Measurements from ENCODE around the gene RD3L.
"Not testable (repeated sequence)": the region's sequence is repeated elsewhere in the genome, so short reads cannot be mapped to it uniquely, and the experiment has no call there.

Gene RD3L

GRCh38 chr14:103927566-103927965 is 14.8 kb downstream of the RD3L start:
- Histone ChIP-seq H3K4me1 (ENCODE audit: control insufficient read depth, insufficient read depth, low read length) (no peaks in the 10 kb centered on the region), H3K9me3 (ENCODE audit: control insufficient read depth, insufficient read depth, low read depth, low read length) (no peaks in the 10 kb centered on the region), H3K4me3 (ENCODE audit: low read depth, low read length) (no peak overlapping the region), H3K27ac (ENCODE audit: low read depth, low read length) (no peak overlapping the region), H3K9ac (ENCODE audit: low read length) (no peak overlapping the region), H3K36me3 (ENCODE audit: control insufficient read depth, insufficient read depth, low read length) (no peaks in the 10 kb centered on the region), H3K27me3 (ENCODE audit: control insufficient read depth, insufficient read depth, low read length) (no peaks in the 10 kb centered on the region)

- Histone ChIP-seq H3K9me3 (ENCODE audit: control insufficient read depth, insufficient read depth, low read depth, low read length) (no peaks in the 10 kb centered on the region), H3K9ac (ENCODE audit: low read length) (no peak overlapping the region), H3K4me1 (ENCODE audit: control insufficient read depth, insufficient read depth, low read length) (no peaks in the 10 kb centered on the region), H3K27me3 (ENCODE audit: control insufficient read depth, insufficient read depth, low read length) (no peaks in the 10 kb centered on the region), H3K4me3 (ENCODE audit: low read depth, low read length) (no peak overlapping the region), H3K27ac (ENCODE audit: low read depth, low read length) (no peak overlapping the region), H3K36me3 (ENCODE audit: control insufficient read depth, insufficient read depth, low read length) (no peaks in the 10 kb centered on the region)
Observed at GRCh38 chr14:103925316-103925715, 17.0 kb downstream of the RD3L start.

- Histone ChIP-seq H3K4me1 (ENCODE audit: control insufficient read depth, insufficient read depth, low read length) (no peaks in the 10 kb centered on the region), H3K4me3 (ENCODE audit: low read depth, low read length) (no peak overlapping the region), H3K27ac (ENCODE audit: low read depth, low read length) (no peak overlapping the region)
Observed at GRCh38 chr14:103923863-103924262, 18.5 kb downstream of the RD3L start.

GRCh38 chr14:103921855-103922200 is 20.5 kb downstream of the RD3L start:
- not testable (repeated sequence) for H3K27ac ChIP-seq (ENCODE audit: low read depth, low read length); H3K9ac ChIP-seq (ENCODE audit: low read length); H3K27me3 ChIP-seq (ENCODE audit: control insufficient read depth, insufficient read depth, low read length); H3K9me3 ChIP-seq (ENCODE audit: control insufficient read depth, insufficient read depth, low read depth, low read length); H3K4me1 ChIP-seq (ENCODE audit: control insufficient read depth, insufficient read depth, low read length)
- Histone ChIP-seq H3K4me3 (ENCODE audit: low read depth, low read length) (peak overlapping the region; percentile 79), H3K36me3 (ENCODE audit: control insufficient read depth, insufficient read depth, low read length) (peaks cover 12% of the 10 kb centered on the region)

More at GRCh38 chr14:103923863-103924262, 18.5 kb downstream of the RD3L start:
- Histone ChIP-seq H3K9me3 (ENCODE audit: control insufficient read depth, insufficient read depth, low read depth, low read length) (no peaks in the 10 kb centered on the region), H3K27me3 (ENCODE audit: control insufficient read depth, insufficient read depth, low read length) (no peaks in the 10 kb centered on the region), H3K9ac (ENCODE audit: low read length) (no peak overlapping the region), H3K36me3 (ENCODE audit: control insufficient read depth, insufficient read depth, low read length) (no peaks in the 10 kb centered on the region)

- Histone ChIP-seq H3K27me3 (ENCODE audit: control insufficient read depth, insufficient read depth, low read length) (no peaks in the 10 kb centered on the region), H3K9ac (ENCODE audit: low read length) (peak overlapping the region; percentile 89), H3K36me3 (ENCODE audit: control insufficient read depth, insufficient read depth, low read length) (peaks cover 15% of the 10 kb centered on the region), H3K4me3 (ENCODE audit: low read depth, low read length) (peak overlapping the region; percentile 79), H3K27ac (ENCODE audit: low read depth, low read length) (peak overlapping the region; percentile 53; the same call in 1 of the 2 replicates), H3K4me1 (ENCODE audit: control insufficient read depth, insufficient read depth, low read length) (no peaks in the 10 kb centered on the region), H3K9me3 (ENCODE audit: control insufficient read depth, insufficient read depth, low read depth, low read length) (no peaks in the 10 kb centered on the region)
Observed at GRCh38 chr14:103920981-103921854, 21.1 kb downstream of the RD3L start.

GRCh38 chr14:103916636-103917262 is 25.6 kb downstream of the RD3L start:
- Histone ChIP-seq H3K4me3 (ENCODE audit: low read depth, low read length) (no peak overlapping the region), H3K4me1 (ENCODE audit: control insufficient read depth, insufficient read depth, low read length) (no peaks in the 10 kb centered on the region), H3K9me3 (ENCODE audit: control insufficient read depth, insufficient read depth, low read depth, low read length) (no peaks in the 10 kb centered on the region), H3K27me3 (ENCODE audit: control insufficient read depth, insufficient read depth, low read length) (no peaks in the 10 kb centered on the region), H3K9ac (ENCODE audit: low read length) (no peak overlapping the region), H3K27ac (ENCODE audit: low read depth, low read length) (no peak overlapping the region), H3K36me3 (ENCODE audit: control insufficient read depth, insufficient read depth, low read length) (peaks cover 50% of the 10 kb centered on the region)

GRCh38 chr14:103915616-103916015 is 26.7 kb downstream of the RD3L start:
- H3K9me3 ChIP-seq (ENCODE audit: control insufficient read depth, insufficient read depth, low read depth, low read length), result no peaks in the 10 kb centered on the region
- no peak overlapping the region for H3K27ac ChIP-seq (ENCODE audit: low read depth, low read length)
- peaks cover 1% of the 10 kb centered on the region; the same call in 1 of the 2 replicates for H3K4me1 ChIP-seq (ENCODE audit: control insufficient read depth, insufficient read depth, low read length)
- peaks cover 55% of the 10 kb centered on the region for H3K36me3 ChIP-seq (ENCODE audit: control insufficient read depth, insufficient read depth, low read length)
- H3K4me3 ChIP-seq (ENCODE audit: low read depth, low read length), result no peak overlapping the region
- no peak overlapping the region for H3K9ac ChIP-seq (ENCODE audit: low read length)
- H3K27me3 ChIP-seq (ENCODE audit: control insufficient read depth, insufficient read depth, low read length), result no peaks in the 10 kb centered on the region

GRCh38 chr14:103910984-103911383 is 31.3 kb downstream of the RD3L start:
- no peak overlapping the region for H3K27ac ChIP-seq (ENCODE audit: low read depth, low read length)
- peak overlapping the region; percentile 32 for H3K9ac ChIP-seq (ENCODE audit: low read length)
- H3K36me3 ChIP-seq (ENCODE audit: control insufficient read depth, insufficient read depth, low read length), result peaks cover 40% of the 10 kb centered on the region
- H3K9me3 ChIP-seq (ENCODE audit: control insufficient read depth, insufficient read depth, low read depth, low read length), result no peaks in the 10 kb centered on the region
- H3K4me1 ChIP-seq (ENCODE audit: control insufficient read depth, insufficient read depth, low read length), result peaks cover 9% of the 10 kb centered on the region; the same call in 1 of the 2 replicates
- no peak overlapping the region for H3K4me3 ChIP-seq (ENCODE audit: low read depth, low read length)
- H3K27me3 ChIP-seq (ENCODE audit: control insufficient read depth, insufficient read depth, low read length), result no peaks in the 10 kb centered on the region

GRCh38 chr14:103910262-103910935 is 31.9 kb downstream of the RD3L start:
- Histone ChIP-seq H3K27ac (ENCODE audit: low read depth, low read length) (no peak overlapping the region), H3K36me3 (ENCODE audit: control insufficient read depth, insufficient read depth, low read length) (peaks cover 36% of the 10 kb centered on the region), H3K4me3 (ENCODE audit: low read depth, low read length) (peak overlapping the region; percentile 12), H3K9ac (ENCODE audit: low read length) (no peak overlapping the region), H3K4me1 (ENCODE audit: control insufficient read depth, insufficient read depth, low read length) (peaks cover 9% of the 10 kb centered on the region; the same call in 1 of the 2 replicates), H3K27me3 (ENCODE audit: control insufficient read depth, insufficient read depth, low read length) (no peaks in the 10 kb centered on the region), H3K9me3 (ENCODE audit: control insufficient read depth, insufficient read depth, low read depth, low read length) (no peaks in the 10 kb centered on the region)

GRCh38 chr14:103909531-103910261 is 32.6 kb downstream of the RD3L start:
- H3K9me3 ChIP-seq (ENCODE audit: control insufficient read depth, insufficient read depth, low read depth, low read length), result no peaks in the 10 kb centered on the region
- H3K4me3 ChIP-seq (ENCODE audit: low read depth, low read length), result peak overlapping the region; percentile 12
- no peak overlapping the region for H3K27ac ChIP-seq (ENCODE audit: low read depth, low read length)
- no peak overlapping the region for H3K9ac ChIP-seq (ENCODE audit: low read length)
- peaks cover 31% of the 10 kb centered on the region for H3K36me3 ChIP-seq (ENCODE audit: control insufficient read depth, insufficient read depth, low read length)
- H3K4me1 ChIP-seq (ENCODE audit: control insufficient read depth, insufficient read depth, low read length), result peaks cover 9% of the 10 kb centered on the region; the same call in 1 of the 2 replicates
- no peaks in the 10 kb centered on the region for H3K27me3 ChIP-seq (ENCODE audit: control insufficient read depth, insufficient read depth, low read length)

Measured in HUES6 (cell line).